IPS-18c (cell line): ENCODE measurements around the gene BAG1.
A peak's percentile ranks its signal among the peaks of the same experiment; 100 is the strongest.

ENCODE experiments used
- H3K4me3 ChIP-seq: 2 replicates; pipeline ENCODE4 v1.7.0; 2013; ENCODE audit warnings: low read depth, mild to moderate bottlenecking, low read length, moderate library complexity; ENCODE audit not compliant: insufficient read depth
- H3K9me3 ChIP-seq: one replicate; pipeline ENCODE4 v1.6.1; 2013; ENCODE audit warnings: mild to moderate bottlenecking, low read length, moderate library complexity; ENCODE audit not compliant: control insufficient read depth, insufficient read depth

The BAG1 gene

GRCh38 chr9:33288828-33289483 lies 24.4 kb upstream of the BAG1 start:
- Histone ChIP-seq H3K9me3 (no peaks in the 10 kb centered on the region), H3K4me3 (no peak overlapping the region)

GRCh38 chr9:33288235-33288634 lies 23.7 kb upstream of the BAG1 start:
- H3K4me3 ChIP-seq, result no peak overlapping the region

GRCh38 chr9:33287087-33287490 lies 22.6 kb upstream of the BAG1 start:
- Histone ChIP-seq H3K4me3 (no peak overlapping the region), H3K9me3 (no peaks in the 10 kb centered on the region)

More at GRCh38 chr9:33288235-33288634, 23.7 kb upstream of the BAG1 start:
- H3K9me3 ChIP-seq, result no peaks in the 10 kb centered on the region

- H3K9me3 ChIP-seq, result no peaks in the 10 kb centered on the region
- no peak overlapping the region for H3K4me3 ChIP-seq
These were observed 21.0 kb upstream of the BAG1 start for GRCh38 chr9:33285502-33285901.

- H3K9me3 ChIP-seq, result no peaks in the 10 kb centered on the region
These were observed 13.0 kb upstream of the BAG1 start for GRCh38 chr9:33277484-33277883.

GRCh38 chr9:33273972-33274328 lies 9.4 kb upstream of the BAG1 start:
- Histone ChIP-seq H3K4me3 (no peak overlapping the region), H3K9me3 (no peaks in the 10 kb centered on the region)

More at GRCh38 chr9:33277484-33277883, 13.0 kb upstream of the BAG1 start:
- H3K4me3 ChIP-seq, result no peak overlapping the region

- H3K9me3 ChIP-seq, result no peaks in the 10 kb centered on the region
- no peak overlapping the region for H3K4me3 ChIP-seq
These were observed 8.9 kb upstream of the BAG1 start for GRCh38 chr9:33273266-33273971.

GRCh38 chr9:33272061-33272460 lies 7.6 kb upstream of the BAG1 start:
- H3K9me3 ChIP-seq, result no peaks in the 10 kb centered on the region

GRCh38 chr9:33270146-33270545 lies 5.6 kb upstream of the BAG1 start:
- H3K4me3 ChIP-seq, result no peak overlapping the region
- H3K9me3 ChIP-seq, result no peaks in the 10 kb centered on the region

More at GRCh38 chr9:33272061-33272460, 7.6 kb upstream of the BAG1 start:
- no peak overlapping the region for H3K4me3 ChIP-seq

- H3K9me3 ChIP-seq, result no peaks in the 10 kb centered on the region
- H3K4me3 ChIP-seq, result no peak overlapping the region
These were observed 2.8 kb upstream of the BAG1 start for GRCh38 chr9:33267151-33267767.

- H3K4me3 ChIP-seq, result peak overlapping the region; percentile 87
- no peaks in the 10 kb centered on the region for H3K9me3 ChIP-seq
These were observed 830 bp upstream of the BAG1 start for GRCh38 chr9:33265211-33265865.

- H3K4me3 ChIP-seq, result peak overlapping the region; percentile 96
- H3K9me3 ChIP-seq, result no peaks in the 10 kb centered on the region
These were observed 470 bp downstream of the BAG1 start for GRCh38 chr9:33264003-33264472.

GRCh38 chr9:33263131-33264002 lies 1.1 kb downstream of the BAG1 start:
- Histone ChIP-seq H3K4me3 (peak overlapping the region; percentile 96), H3K9me3 (no peaks in the 10 kb centered on the region)

- Histone ChIP-seq H3K9me3 (no peaks in the 10 kb centered on the region), H3K4me3 (no peak overlapping the region)
These were observed 4.1 kb downstream of the BAG1 start for GRCh38 chr9:33260372-33260771.

- no peak overlapping the region for H3K4me3 ChIP-seq
- no peaks in the 10 kb centered on the region for H3K9me3 ChIP-seq
These were observed 7.2 kb downstream of the BAG1 start for GRCh38 chr9:33257276-33257675.

GRCh38 chr9:33256236-33256635 lies 8.3 kb downstream of the BAG1 start:
- Histone ChIP-seq H3K9me3 (no peaks in the 10 kb centered on the region), H3K4me3 (no peak overlapping the region)

GRCh38 chr9:33255471-33255870 lies 9.0 kb downstream of the BAG1 start:
- H3K4me3 ChIP-seq, result no peak overlapping the region

More at GRCh38 chr9:33255471-33255870, 9.0 kb downstream of the BAG1 start:
- no peaks in the 10 kb centered on the region for H3K9me3 ChIP-seq
